Spleen (tissue), 11 donors: ENCODE results near the gene TNRC6B. TPM values are rescaled to one million over a fixed set of nuclear protein-coding genes. Genes with fewer than 3 reads are reported as not detected.
A peak's percentile ranks its signal among the peaks of the same experiment; 100 is the strongest.

Source experiments
- DNase-seq: peaks from one replicate; pipeline ENCODE4 v3.0.0-alpha.2; 2020
- H3K27ac ChIP-seq, 8 donors: fragments of 200-600 bp; sonication (generic) in 7 of 8; 1 replicate in 4 of 8; 2 replicates in 4 of 8; pipeline versions ENCODE4 v1.5.0 to v1.8.0; 2016 to 2021; ENCODE audit warnings: inconsistent platforms in 4 of 8, mild to moderate bottlenecking in 4 of 8, moderate library complexity in 1 of 8
- H3K27me3 ChIP-seq, 7 donors: fragments of 200-600 bp; sonication (generic) in 6 of 7; replicated peaks in 1 of 7; 1 replicate in 4 of 7; 2 replicates in 3 of 7; pipeline versions ENCODE4 v1.5.0 to v1.8.0; 2016 to 2021; ENCODE audit warnings: inconsistent platforms in 3 of 7, mild to moderate bottlenecking in 1 of 7
- H3K36me3 ChIP-seq, 6 donors: fragments of 200-600 bp; sonication (generic) in 5 of 6; 1 replicate in 4 of 6; 2 replicates in 2 of 6; pipeline versions ENCODE4 v1.5.0 to v1.8.0; 2016 to 2021; ENCODE audit warnings: inconsistent platforms in 2 of 6
- H3K4me1 ChIP-seq, 6 donors: fragments of 200-600 bp; sonication (generic) in 5 of 6; 1 replicate in 3 of 6; 2 replicates in 3 of 6; pipeline versions ENCODE4 v1.5.0 to v1.8.0; 2016 to 2021; ENCODE audit warnings: inconsistent platforms in 3 of 6
- H3K4me3 ChIP-seq, 8 donors: fragments of 200-600 bp; sonication (generic) in 7 of 8; 1 replicate in 4 of 8; 2 replicates in 4 of 8; pipeline versions ENCODE4 v1.5.0 to v1.8.0; 2016 to 2021; ENCODE audit warnings: inconsistent platforms in 4 of 8, mild to moderate bottlenecking in 4 of 8, moderate library complexity in 2 of 8
- H3K9me3 ChIP-seq, 8 donors: fragments of 200-600 bp; sonication (generic) in 7 of 8; 1 replicate in 4 of 8; 2 replicates in 4 of 8; pipeline versions ENCODE4 v1.5.0 to v1.8.0; 2016 to 2021; ENCODE audit warnings: inconsistent platforms in 4 of 8
- POLR2A ChIP-seq, 3 donors: fragments of 450-650 bp; IDR thresholded peaks; one replicate each; pipeline ENCODE4 v1.5.1; 2017; ENCODE audit warnings: antibody characterized with exemption in 3 of 3, mild to moderate bottlenecking in 1 of 3
- POLR2AphosphoS5 ChIP-seq, 3 donors: sonication (generic); formaldehyde crosslinking; IDR thresholded peaks; one replicate each; pipeline ENCODE4 v1.5.1; 2017; ENCODE audit warnings: antibody characterized with exemption in 3 of 3
- WGBS, 5 donors: extraction: QIAGEN DNeasy Blood & Tissue Kit in 3 of 5; methylation state at CpG; one replicate each; pipeline versions ENCODE4 v1.1.5 to v1.1.7; 2013 to 2018; 5-methylcytosine and 5-hydroxymethylcytosine counted together
- intact Hi-C: fragments of 100-400 bp; cut with DNase I; formaldehyde crosslinking; loops from one replicate; pipeline ENCODE4 v1.15.0; 2023; ENCODE audit warnings: low total_unique reads
- polyA plus RNA-seq, 3 donors: library from polyadenylated mRNA; stranded (reverse); fragments of 200-250 nt; gene quantifications; one replicate each; pipeline ENCODE4 v1.2.1, GENCODE V29; 2013
- total RNA-seq, 7 donors: library from RNA; depleted of rRNA in 3 of 7; stranded (reverse); fragments of >200 nt in 3 of 7; fragmentation: NEBNext Ultra II Directional in 4 of 7; extraction: Animal tissue kit (Norgen Biotek cat#: 25700) in 4 of 7; gene quantifications; one replicate each; pipeline versions ENCODE4 v1.1.0 to v1.2.1, GENCODE V29; 2016 to 2021
- TF ChIP-seq, protein P1 (sequence below), 11 experiments: fragments of 200-600 bp in 7 of 11; fragments of 450-650 bp in 4 of 11; sonication (generic) in 4 of 11; IDR thresholded peaks in 8 of 11; conservative IDR thresholded peaks in 3 of 11; 1 replicate in 7 of 11; 2 replicates in 4 of 11; pipeline versions ENCODE4 v1.4.0 to v1.8.0; 2016 to 2021; ENCODE audit warnings: antibody characterized with exemption in 11 of 11, inconsistent platforms in 4 of 11, mild to moderate bottlenecking in 1 of 11
- donor health status: healthy with polysubstance abuse.
- donor health status: DM: no; HTN: no; CAD: no; lungs with moderate emphysema.
- donor health status: DM: no; HTN: no; CAD: no.
- donor health status: Bipolar disorder and iron deficiency.
- donor health status: healthy.
- donor health status: DM: no; HTN: no; CAD: no.
- donor health status: DM: yes; HTN: yes; CAD: no.

TNRC6B gene
- total and polyA plus RNA-seq, 10 donors, result 1.2 to 221 (median 95.3) TPM

- no peaks in the 10 kb centered on the region for H3K27me3 ChIP-seq
- H3K4me1 ChIP-seq, result peaks cover 6 to 93% (median 35%) of the 10 kb centered on the region in 6 donors
- no peak for DNase-seq
- no peak overlapping the region for H3K4me3 ChIP-seq
- intact Hi-C loops, result no loop called here
- TF ChIP-seq, protein P1, sequence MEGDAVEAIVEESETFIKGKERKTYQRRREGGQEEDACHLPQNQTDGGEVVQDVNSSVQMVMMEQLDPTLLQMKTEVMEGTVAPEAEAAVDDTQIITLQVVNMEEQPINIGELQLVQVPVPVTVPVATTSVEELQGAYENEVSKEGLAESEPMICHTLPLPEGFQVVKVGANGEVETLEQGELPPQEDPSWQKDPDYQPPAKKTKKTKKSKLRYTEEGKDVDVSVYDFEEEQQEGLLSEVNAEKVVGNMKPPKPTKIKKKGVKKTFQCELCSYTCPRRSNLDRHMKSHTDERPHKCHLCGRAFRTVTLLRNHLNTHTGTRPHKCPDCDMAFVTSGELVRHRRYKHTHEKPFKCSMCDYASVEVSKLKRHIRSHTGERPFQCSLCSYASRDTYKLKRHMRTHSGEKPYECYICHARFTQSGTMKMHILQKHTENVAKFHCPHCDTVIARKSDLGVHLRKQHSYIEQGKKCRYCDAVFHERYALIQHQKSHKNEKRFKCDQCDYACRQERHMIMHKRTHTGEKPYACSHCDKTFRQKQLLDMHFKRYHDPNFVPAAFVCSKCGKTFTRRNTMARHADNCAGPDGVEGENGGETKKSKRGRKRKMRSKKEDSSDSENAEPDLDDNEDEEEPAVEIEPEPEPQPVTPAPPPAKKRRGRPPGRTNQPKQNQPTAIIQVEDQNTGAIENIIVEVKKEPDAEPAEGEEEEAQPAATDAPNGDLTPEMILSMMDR (IDR thresholded peaks at IDR 0.05 in 8 of 11, conservative IDR thresholded peaks at IDR 0.05 in 3 of 11), result no peak
- TF ChIP-seq POLR2AphosphoS5 (IDR thresholded peaks at IDR 0.05) (no peak), POLR2A (IDR thresholded peaks at IDR 0.05) (no peak)
- no peaks in the 10 kb centered on the region for H3K9me3 ChIP-seq
- peak overlapping the region in 7 of 8 donors; percentile 0 to 88 (median 47) for H3K27ac ChIP-seq
- WGBS, 5 donors, result 59 to 64% (median 61%) methylated on average over 10 of the region's 10 CpGs
- H3K36me3 ChIP-seq, result peaks cover 0 to 80% (median 30%) of the 10 kb centered on the region in 6 donors
Measured at GRCh38 chr22:40326905-40327735, 149.4 kb downstream of the TNRC6B start.

DNA sequence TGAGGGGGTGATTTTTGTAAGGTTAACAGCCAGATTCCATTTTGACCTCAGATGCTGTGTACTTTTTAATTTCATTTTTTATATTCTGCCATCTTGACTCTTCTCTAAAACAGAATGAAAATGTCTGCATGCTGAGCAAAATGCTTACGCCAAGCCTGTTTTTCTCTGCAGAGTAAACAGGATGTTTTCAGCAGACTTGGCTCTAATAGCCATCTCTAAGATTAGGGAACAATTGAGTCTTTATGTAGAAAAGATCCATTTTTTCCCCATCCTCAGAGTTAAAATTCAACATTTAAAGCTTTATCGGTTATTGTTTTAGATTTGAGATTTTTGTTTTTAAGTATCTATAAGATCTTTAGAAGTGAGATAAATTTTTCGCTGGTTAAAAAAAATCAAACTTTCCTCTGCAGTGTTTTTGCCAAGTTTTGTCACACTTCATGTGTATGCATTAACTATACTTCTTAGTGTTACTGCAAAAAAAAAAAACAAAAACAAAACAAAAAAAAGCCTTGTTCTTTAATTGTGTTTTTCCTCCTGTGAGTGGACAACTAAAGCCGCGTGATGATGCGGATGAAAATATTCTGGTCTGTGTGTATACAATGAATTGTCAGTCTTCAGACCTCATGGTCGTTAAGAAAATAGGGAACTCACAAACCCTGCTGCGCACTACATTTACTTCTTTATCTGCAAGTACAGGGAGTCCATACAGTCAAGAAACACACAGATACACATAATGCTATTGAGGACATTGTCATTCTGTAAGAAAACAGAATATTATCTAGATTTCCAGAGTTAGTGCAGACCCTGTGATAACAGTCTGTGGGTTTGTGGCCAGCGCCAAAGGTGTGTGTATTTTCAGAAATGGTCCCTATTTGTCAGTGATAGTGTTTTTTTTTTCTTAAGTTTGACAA is 151.1 kb downstream of the TNRC6B start:
- WGBS, 5 donors, result 51 to 76% (median 61%) methylated on average over 9 of the region's 9 CpGs
- Histone ChIP-seq H3K27me3 (no peaks in the 10 kb centered on the region), H3K9me3 (no peaks in the 10 kb centered on the region), H3K27ac (peak overlapping the region in 2 of 8 donors; percentile 78 to 88), H3K4me1 (peaks cover 6 to 97% (median 34%) of the 10 kb centered on the region in 6 donors), H3K4me3 (no peak overlapping the region), H3K36me3 (peaks cover 0 to 80% (median 19%) of the 10 kb centered on the region in 6 donors)
- no peak for DNase-seq
- intact Hi-C loops, result no loop called here
- no peak for TF ChIP-seq POLR2AphosphoS5 (IDR thresholded peaks at IDR 0.05)
- no peak for TF ChIP-seq POLR2A (IDR thresholded peaks at IDR 0.05)
- TF ChIP-seq, protein P1 (IDR thresholded peaks at IDR 0.05 in 8 of 11, conservative IDR thresholded peaks at IDR 0.05 in 3 of 11), result no peak

GRCh38 chr22:40329466-40329865 is 151.7 kb downstream of the TNRC6B start:
- H3K4me1 ChIP-seq, result peaks cover 9 to 97% (median 37%) of the 10 kb centered on the region in 6 donors

GRCh38 chr22:40330086-40330485 is 152.4 kb downstream of the TNRC6B start:
- no peak for DNase-seq
- Histone ChIP-seq H3K4me1 (peaks cover 15 to 98% (median 42%) of the 10 kb centered on the region in 6 donors), H3K27me3 (no peaks in the 10 kb centered on the region), H3K27ac (peak overlapping the region in 1 of 8 donors; percentile 39), H3K4me3 (no peak overlapping the region), H3K9me3 (no peaks in the 10 kb centered on the region), H3K36me3 (peaks cover 0 to 71% (median 15%) of the 10 kb centered on the region in 6 donors)
- no peak for TF ChIP-seq POLR2A (IDR thresholded peaks at IDR 0.05)
- no peak for TF ChIP-seq POLR2AphosphoS5 (IDR thresholded peaks at IDR 0.05)
- TF ChIP-seq, protein P1 (IDR thresholded peaks at IDR 0.05 in 8 of 11, conservative IDR thresholded peaks at IDR 0.05 in 3 of 11), result no peak
- whole genome bisulfite sequencing, 5 donors, result 43 to 81% (median 65%) methylated on average over 4 of the region's 4 CpGs
- intact Hi-C loops, result no loop called here

More at GRCh38 chr22:40329466-40329865, 151.7 kb downstream of the TNRC6B start:
- no peaks in the 10 kb centered on the region for H3K9me3 ChIP-seq
- H3K27ac ChIP-seq, result peak overlapping the region in 2 of 8 donors; percentile 39 to 78
- H3K4me3 ChIP-seq, result no peak overlapping the region
- WGBS, 5 donors, result 61 to 84% (median 82%) methylated on average over 9 of the region's 9 CpGs
- intact Hi-C loops, result no loop called here
- TF ChIP-seq POLR2AphosphoS5 (IDR thresholded peaks at IDR 0.05) (peak in 1 of 3 donors; percentile 12), POLR2A (IDR thresholded peaks at IDR 0.05) (no peak)
- no peaks in the 10 kb centered on the region for H3K27me3 ChIP-seq
- peaks cover 0 to 77% (median 17%) of the 10 kb centered on the region in 6 donors for H3K36me3 ChIP-seq
- DNase-seq, result no peak
